Stimulated activated CD8-positive, alpha-beta memory T cell treated with anti-CD3 and anti-CD28 coated beads, Interleukin-2, amount 100 ng/mL, for 1 hour (primary cell): ENCODE data around the gene KCNJ5.

ENCODE experiments used
- DNase-seq, 2 donors: peaks; one replicate each; pipeline ENCODE4 v3.0.0-alpha.2; 2020; ENCODE audit warnings: low read depth in 2 of 2

Gene KCNJ5

DNA sequence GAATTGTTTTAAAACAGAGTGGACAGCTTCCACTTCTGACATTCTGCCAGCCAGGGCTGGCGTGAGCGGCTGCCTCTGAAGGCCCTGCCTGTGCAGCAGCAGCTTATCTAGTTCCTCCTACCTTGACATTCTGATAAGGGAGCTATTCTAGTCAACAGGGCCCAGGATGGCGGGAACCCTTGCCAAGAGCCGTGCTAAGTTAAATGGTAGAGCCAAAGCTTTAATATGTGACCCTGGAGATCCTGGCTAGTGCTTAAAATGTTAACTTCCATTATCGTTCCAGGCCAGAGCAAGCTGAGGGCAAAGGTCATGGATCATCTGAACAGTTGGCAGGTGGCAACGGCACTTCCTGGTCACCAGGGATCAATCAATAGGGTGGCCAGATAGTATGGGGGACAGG is 3.5 kb downstream of the KCNJ5 start:
- DNase-seq = no peak

DNA sequence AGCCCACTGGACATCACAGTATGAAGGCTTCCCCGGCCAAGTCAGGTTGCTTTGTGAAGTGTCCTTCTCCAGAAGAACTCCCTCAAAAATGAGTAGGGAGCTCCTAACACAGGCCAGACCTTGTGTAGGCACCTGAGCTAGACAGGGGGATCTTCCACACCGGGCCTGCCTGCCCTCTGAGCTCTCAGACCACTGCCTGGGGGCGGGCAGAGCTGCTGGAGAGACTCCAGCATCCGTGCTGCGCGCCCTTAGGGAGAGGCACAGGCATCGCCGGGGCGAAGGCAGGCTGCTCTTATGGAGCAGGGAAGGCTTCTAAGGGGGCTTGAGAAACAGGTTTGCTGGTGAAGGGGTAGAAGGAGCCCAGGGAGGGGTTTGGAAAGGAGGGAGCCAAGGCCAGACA is 4.4 kb downstream of the KCNJ5 start:
- DNase-seq = no peak

DNA sequence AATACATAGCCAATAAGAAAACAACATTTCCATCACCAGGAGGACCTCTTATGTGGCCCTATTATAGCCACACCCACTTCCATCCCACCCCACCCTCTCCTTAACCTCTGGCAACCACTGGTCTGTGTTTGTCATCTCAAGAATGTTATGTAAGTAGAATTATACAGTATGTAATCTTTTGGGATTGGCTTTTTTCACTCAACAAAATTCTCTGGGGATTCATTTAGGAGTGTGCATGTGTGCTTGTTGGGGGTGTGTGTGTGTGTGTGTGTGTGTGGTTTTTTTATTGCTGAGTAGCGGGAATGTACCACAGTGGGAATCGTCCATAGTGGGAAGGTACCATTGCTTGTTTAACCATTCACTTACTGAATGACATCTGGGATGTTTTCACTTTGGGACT is 5.2 kb downstream of the KCNJ5 start:
- DNase-seq = no peak

DNA sequence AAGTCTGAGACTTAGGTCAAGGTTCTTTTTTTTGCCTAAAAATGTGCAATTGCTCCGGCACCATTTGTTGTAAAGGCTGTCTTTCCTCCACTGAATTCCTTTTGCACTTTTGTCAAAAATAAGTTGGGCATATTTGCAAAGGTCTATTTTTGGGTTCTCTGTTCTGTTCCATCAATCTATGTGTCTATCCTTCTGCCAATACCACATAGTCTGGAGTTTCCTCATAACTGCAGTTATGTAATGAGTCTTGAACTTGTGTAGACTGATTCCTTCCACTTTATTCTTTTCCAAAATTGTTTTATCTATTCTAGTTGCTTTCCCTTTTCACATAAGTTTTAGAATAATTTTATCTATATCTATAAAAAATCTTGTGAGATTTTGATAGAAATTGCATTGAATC is 6.7 kb downstream of the KCNJ5 start:
- DNase-seq = no peak

DNA sequence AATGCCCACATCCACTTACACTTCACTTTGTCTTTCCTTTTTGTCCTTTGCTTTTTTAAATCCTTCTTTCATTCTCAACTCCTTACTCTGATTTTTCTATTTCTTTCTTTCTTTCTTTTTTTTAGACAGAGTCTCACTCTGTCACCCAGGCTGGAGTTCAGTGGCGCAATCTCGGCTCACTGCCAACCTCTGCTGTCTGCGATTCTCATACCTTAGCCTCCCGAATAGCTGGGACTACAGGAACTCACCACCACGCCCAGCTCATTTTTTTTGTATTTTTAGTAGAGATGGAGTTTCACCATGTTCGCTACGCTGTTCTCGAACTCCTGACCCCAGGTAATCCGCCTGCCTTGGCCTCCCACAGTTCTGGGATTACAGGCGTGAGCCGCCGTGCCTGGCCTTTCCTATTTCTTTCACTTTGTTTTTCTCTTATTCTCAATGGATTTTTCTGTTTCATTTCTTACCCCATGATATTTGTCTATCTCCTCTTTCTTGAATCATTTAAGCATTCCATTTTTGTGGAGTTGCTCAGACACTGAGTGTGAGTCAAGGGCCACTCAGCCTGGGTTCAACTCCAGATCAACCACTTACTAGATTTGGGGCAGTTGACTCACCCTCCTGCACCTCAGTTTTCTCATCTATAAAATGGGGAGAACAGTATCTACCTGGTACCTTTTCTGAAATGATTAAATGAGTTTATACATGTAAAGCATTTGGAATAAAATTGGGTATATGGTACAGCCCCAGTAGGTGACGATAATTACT is 7.6 kb downstream of the KCNJ5 start:
- DNase-seq = no peak

DNA sequence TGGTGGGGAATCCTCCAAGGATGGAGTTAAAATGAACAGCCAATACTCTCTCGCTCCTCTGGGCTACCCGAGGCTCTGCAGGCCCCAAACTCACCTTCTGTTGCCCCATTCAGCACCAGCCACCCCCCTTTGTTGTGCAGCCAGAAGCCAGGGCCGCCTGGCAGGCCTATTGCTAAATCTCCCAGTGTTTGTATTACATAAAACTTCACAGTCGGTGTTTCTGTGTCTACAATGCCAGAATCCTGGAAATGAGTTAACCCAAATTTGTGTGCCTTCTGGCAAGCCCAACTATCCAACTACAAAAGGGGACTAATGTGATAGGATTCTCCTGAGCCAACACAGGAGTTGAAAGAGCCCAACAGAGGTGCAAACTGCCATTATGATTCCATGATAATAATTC is 9.3 kb downstream of the KCNJ5 start:
- DNase-seq = no peak

DNA sequence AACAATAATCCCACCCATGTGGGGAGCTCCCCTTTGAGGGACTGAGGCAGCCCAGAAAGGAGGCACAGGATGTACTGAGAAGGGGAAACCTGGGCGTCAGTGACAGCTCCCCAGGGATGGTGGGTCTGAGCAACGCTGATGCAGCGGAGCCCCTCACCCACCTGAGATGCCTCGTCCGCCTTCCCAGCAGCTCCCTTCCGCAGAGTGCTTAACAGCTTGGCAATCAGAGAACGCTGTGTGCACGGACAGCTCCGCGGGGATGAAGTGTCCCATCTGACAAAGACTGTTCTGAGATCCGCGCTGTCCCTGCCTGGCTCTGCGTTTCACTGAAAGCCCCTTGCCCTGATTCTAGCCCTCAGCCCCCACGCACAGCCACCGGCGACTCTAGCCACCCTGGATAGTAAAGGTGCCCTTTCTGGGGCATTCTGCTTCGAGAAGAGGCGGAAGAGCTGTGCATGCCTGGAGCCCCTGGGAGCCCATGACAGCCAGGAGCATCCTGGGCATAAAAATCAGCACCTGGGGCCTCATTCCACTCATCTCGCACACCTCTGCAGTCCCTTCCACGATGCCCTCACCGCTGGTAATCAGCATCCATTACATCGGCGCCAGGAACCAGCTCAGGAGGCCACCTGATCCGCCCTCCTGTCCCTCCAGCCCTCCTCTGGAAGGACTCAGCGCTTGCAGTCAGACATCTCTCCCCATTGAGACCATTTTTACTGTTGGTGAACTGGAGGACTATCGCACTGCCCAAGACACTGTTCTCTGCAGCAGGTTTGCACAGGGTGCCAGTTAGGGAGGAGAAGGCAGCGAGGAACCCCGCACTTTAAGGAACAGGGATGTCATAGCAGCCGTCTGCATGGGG is 10.7 kb downstream of the KCNJ5 start:
- no peak for DNase-seq

DNA sequence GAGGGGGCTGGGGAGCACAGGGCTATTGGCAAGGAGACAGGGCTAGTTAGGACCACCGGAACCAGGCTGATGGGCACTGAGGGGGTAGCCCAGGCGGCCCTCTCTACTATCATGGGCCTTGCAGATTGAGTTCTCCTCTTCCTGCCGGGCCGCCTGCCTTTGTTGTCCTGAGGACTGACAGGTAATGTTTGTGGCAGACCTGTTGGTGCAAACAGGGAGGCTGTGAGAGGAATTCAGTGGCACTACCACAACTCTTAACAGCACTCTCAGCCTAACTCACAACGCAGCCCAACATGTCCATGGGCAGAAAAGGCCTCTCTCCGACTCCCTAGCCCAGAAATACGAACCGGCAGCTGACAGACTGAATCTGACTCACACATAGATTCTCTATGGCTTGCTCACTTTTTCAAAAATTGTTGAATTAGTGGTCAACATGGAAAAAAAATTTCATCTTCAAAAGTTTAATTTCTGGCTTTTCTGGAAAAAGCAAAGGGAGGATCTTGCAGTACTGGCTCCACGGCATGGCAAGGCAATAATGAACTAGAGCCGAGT is 11.4 kb downstream of the KCNJ5 start:
- no peak for DNase-seq

DNA sequence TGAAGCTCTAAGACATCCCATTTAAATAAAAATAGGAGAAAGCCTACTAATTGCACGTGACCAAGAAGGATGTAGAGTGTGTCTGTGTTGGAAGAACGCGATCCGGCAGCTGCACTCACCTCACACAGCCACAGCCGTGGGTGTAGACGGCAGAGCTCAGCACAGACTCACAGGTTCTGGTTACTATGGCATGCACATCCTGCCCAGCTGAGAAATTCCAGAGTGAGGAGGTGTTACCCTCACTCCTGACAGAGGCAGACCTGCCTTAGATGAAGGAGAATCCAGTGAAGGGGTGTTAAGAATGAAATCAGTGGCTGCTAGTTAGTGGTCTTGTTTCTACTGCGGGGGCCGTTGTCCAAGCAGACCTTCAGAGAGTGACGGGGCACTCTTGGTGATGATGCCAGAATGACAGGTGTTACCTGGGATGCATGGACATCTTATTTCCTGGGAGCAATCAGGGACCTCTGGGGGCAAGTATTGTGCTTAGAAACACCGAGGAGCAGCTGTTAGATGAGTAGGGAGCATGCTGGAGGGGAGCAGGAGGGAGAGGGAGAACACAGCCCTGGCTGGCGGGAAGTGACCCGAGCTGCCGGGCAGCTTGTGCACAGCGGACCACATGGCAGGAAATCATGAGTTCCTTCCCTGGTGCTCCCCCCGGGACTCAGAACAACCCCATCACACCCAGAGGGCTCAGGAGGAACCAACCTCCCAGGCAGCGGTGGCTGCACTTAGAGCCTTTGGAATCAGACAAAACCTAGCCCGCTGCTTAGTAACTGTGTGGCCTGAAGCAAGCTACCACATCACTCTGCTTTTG is 12.3 kb downstream of the KCNJ5 start:
- no peak for DNase-seq

DNA sequence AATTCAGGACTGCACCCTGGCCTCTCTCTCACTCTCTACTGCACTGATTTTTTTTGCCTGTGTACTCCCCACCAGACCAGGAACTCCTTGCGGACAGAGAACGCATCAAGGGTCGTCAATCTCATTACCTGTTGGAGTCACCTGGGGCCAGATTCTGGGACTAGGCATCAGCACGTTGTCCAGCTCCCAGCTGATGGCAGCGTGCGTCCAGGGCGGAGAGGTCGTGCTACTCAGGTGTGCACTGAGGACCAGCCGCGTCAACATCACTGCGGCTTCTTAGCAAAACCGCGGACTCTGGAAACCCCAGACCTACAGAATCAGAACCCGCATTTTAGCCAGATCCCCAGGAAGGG is 13.1 kb downstream of the KCNJ5 start:
- no peak for DNase-seq

DNA sequence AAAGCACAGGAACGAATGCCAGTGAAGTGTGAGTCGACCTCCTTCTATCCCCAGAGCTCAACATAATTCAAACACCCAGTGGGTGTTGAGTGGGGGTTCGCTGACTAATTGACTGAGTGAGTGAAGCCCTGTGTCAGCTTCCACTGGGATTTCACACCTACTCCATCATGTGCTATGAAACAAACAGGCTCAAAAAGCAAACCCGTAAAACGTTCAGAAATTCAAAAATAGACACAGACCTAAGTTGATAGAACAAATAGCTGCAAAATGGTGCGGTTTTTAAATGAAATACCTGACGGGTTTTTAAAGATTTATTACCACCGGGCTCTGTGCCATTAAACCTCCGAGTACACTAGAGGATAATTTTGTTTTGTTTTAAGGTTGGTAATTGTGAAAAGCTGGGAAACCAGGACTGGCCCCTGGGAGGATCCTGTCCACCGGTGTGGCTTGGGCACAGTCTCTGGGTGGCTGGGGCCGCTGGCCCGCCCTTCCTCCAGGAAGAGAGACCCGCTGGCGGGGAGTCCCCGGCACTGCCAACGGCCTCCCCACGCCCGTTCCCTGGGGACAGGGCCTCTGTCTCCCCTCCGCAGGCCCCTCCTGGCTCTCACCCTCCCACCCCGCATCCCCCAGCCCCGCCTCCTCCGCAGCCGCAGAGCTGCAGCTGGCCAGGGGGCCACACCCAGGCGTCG is 13.6 kb downstream of the KCNJ5 start:
- no peak for DNase-seq

DNA sequence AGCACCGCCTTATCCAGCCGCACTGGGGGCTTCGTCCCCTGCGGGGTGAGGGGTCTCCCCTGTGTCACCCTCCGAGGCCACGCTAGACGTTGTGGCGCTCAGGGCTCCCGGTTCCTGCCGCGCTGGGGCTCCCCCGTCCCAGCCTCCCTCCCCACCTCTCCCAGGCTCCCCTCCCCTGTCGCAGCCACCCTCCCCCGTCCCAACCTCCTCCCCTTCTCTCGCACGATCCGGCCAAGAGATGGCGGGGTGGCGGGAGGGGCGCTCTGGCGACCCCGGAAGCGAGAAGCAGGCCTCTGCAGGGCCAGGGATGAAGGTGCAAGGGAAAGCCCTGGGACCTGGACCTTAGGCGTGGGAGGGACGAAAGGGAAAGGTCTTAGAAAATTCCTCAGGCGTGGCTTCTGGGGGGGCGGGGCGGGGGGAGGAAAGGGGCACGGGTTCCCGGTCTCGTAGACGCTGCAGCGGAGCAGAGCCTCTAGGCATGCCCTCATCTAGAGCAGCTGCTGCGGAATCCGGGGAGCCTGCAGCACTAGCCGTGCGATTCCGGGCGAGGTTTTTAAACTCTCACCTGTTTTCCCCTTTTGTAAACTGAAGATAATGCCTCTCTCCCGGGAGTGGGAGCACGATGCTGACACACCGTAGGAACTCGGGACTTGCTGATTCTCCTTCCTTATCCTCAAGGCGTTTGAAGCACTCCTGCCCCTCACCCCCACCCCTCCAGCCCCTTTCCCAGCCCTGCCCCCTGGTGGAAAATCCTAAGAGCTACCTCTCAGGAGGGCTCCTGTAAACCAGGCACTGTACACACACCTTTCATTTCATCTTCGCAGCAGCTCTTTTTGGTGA is 14.4 kb downstream of the KCNJ5 start:
- DNase-seq = no peak

DNA sequence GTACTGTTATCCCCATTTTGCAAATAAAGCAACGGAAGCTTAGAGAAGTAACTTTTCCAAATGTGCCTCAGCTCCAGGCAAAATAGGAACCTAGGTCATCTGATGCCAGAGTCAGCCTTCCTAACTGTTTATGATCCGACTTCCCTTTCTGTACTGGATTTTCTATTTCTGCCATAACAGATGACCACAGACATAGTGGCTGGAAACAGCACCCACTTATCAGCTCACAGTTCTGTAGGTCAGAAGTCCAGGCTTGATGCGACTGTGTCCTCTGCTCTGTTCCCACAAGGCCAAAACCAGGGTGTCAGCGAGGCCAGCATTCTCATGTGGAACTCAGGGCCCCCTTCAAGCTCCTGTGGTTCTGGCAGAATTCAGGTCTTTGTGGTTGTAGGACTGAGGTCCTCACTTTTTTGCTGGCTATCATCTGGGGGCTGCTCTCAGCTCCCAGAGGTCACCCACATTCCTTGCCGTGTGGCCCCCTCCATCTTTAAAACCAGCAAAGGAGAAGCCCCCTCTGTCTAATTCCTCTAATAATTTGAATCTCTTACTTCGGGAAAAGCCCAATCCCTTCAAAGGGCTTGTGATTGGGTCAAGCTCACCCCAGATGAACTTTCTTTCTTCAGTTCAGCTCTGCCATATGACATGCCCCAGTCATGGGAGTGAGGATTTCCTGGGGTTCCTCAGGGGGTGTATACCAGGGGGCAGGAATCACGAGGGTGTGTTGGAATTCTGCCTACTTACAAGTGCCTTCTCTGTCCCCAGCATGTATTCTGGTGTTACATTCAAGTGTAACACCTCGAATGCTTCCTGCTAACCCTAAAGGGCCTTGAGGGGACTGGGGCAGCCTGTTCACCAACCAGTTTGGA is 15.3 kb downstream of the KCNJ5 start:
- no peak for DNase-seq

DNA sequence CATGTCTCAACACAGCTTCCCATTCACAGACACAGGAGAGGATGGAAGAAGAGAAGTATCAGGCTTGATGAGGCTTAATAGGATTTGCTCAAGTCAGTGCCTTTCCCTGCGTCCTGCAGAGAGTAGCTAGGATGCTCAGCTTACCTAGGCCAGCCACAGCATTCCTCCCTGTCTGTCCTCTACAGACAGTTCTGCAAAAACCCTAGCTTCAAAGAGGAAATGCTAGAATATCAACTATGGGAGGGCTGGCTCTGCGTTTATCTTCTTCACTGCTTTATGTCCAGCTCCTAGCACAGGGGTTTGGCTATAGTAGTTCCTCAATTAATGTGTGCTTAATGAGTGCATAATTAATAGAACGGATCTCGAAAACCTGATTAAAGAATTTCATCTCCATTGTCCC is 16.4 kb downstream of the KCNJ5 start:
- no peak for DNase-seq

DNA sequence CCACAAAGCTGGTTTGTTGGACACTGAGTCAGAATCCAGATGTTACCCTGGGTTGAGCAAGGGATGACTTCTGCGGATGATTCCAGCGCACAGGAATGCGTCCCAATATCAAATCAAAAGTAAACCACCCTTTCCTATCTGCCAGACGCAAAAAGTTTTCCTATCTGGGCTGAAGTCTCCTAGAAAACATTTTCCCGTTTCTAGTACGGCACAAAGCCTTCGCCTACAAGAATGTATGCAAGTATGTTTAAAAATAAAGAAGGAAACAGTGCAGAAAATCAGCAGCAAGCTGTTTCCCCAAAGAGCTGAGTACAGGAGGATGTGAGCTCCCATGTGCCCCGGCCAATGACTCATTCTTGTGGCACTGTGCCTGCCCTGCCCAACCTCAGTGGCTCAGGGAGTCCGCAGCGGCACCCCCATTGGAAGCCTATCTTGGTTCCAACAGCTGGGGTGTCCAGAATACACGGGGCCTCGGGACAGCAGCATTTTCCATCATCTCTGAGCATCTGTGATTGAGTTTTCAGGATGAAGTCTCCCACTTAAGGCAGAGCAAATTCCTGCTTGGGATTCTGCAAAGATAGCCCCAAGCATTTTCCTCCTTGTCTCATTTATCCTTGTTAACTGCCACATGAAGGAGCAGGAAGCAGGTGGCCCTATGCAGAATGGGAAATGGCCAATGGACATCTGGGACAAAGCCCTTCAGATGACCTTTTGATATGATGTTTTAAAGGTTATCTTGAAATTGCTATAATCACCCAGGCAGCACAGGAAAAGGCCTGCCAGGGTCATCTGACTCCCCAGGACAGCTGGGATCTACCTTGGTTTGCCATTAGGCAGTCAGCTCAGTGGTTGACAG is 17.5 kb downstream of the KCNJ5 start:
- no peak for DNase-seq

DNA sequence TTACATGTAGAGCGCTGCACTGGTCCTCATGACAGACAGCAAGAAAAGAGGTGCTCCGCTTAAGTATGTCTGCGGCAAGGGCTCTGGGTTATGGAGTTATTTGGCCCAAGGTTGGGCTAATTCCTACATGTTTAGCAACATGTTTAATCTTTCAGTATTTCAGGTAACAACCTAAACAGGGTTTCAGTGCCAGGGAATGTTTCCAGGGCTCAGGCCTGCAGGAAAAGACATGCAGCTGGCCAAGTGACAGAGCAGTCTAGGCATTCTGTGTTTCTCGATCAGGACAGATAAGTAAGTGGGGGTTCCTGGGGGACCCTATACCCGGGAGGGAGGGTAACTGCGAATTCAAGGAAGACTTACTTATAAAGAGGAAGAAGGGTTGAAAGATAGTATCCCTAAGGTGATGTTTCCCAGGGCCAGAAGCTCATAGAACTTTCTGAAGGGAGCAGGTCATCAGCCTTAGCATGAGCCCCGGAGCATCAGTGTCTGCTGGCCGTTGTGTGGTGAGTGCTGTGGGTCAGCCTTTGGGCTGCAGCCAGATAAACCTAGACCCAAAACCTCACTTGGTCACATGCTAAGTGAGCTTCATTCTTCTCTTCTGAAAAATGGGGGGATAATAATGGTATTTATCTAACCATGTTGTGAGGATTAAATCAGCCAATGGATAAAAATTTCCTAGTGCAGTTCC is 18.4 kb downstream of the KCNJ5 start:
- DNase-seq = no peak

DNA sequence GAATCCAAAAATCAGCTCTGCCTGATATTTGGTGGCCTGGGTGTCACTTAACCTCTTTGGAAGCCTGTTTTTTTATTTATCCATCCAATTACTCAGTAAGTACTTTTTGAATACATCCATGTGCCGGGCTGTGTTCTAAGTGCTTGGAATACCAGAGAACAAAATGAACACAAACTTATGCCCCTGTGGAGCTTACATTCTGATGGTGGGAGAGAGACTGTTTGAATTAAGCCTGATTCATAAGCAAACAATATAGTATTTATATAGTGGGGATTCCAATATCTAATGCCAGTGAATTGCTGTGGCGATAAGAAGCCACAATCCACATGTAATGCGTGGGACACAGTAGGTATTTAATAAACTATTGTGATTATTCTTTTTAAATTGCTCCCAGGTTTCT is 19.4 kb downstream of the KCNJ5 start:
- no peak for DNase-seq

DNA sequence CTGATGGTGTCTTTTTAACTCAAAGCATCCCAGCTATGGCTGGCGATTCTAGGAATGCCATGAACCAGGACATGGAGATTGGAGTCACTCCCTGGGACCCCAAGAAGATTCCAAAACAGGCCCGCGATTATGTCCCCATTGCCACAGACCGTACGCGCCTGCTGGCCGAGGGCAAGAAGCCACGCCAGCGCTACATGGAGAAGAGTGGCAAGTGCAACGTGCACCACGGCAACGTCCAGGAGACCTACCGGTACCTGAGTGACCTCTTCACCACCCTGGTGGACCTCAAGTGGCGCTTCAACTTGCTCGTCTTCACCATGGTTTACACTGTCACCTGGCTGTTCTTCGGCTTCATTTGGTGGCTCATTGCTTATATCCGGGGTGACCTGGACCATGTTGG is 20.1 kb downstream of the KCNJ5 start:
- DNase-seq = no peak
